Measurements from ENCODE around the gene GPATCH2L. TPM values are rescaled to one million over a fixed set of nuclear protein-coding genes. Genes with fewer than 3 reads are reported as not detected.

The GPATCH2L gene
- total and polyA plus RNA-seq, 8 donors, result 38.9 to 50.5 (median 42.8) TPM

DNA sequence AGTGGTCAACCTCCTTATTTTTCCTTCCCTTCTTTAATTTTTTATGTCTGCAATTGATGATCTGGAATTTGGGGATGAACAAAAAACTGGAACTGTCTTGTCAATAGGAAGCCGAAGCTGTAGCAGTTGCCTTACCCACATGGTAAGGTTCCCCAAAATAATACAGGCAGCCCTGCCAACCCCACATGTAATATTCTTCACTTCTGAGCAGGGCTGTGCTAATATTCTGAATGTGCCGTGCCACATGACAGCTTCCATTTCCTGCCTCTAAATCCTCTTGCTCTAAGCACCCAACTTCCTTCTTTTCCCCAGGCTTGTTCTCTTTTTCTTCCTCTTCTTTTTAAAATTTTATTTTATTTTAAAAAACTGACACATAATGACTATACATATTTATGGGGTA lies 39.6 kb downstream of the GPATCH2L start:
- intact Hi-C loops (cut with DNase I), result no loop called here
- Histone ChIP-seq H3K4me3 (no peak overlapping the region), H3K9me3 (no peaks in the 10 kb centered on the region), H3K27me3 (no peaks in the 10 kb centered on the region), H3K36me3 (peaks cover 0 to 66% of the 10 kb centered on the region in 2 donors), H3K4me1 (peaks cover 0 to 19% of the 10 kb centered on the region in 2 donors), H3K27ac (peak overlapping the region in 1 of 2 donors; percentile 68)
- TF ChIP-seq, protein P1, sequence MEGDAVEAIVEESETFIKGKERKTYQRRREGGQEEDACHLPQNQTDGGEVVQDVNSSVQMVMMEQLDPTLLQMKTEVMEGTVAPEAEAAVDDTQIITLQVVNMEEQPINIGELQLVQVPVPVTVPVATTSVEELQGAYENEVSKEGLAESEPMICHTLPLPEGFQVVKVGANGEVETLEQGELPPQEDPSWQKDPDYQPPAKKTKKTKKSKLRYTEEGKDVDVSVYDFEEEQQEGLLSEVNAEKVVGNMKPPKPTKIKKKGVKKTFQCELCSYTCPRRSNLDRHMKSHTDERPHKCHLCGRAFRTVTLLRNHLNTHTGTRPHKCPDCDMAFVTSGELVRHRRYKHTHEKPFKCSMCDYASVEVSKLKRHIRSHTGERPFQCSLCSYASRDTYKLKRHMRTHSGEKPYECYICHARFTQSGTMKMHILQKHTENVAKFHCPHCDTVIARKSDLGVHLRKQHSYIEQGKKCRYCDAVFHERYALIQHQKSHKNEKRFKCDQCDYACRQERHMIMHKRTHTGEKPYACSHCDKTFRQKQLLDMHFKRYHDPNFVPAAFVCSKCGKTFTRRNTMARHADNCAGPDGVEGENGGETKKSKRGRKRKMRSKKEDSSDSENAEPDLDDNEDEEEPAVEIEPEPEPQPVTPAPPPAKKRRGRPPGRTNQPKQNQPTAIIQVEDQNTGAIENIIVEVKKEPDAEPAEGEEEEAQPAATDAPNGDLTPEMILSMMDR (IDR thresholded peaks at IDR 0.05), result no peak
- DNase-seq (peak in 2 of 4 donors; percentile 6 to 56), ATAC-seq (peak; percentile 79)

DNA sequence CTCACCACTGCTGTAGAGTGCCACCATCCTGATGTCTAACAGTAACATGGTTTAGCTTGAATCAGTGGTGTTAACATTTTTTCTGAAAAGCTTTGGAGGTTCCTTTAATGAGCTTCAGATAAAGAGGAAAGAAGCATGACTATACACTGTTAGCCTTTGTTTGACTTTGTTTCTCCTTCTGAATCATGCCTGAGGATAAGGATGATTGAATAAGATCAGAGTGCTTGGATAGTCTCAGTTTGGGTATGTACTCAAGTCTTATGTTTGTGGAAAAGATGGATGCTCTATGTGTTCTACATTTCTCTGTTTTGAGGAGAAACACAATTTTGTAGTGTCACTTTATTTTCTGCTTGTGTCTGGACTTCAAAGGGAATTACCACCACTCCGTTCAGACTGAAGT lies 42.0 kb downstream of the GPATCH2L start:
- TF ChIP-seq, protein P1 (IDR thresholded peaks at IDR 0.05), result no peak
- no peak for ATAC-seq
- no peak overlapping the region for H3K4me3 ChIP-seq
- DNase-seq, result no peak
- intact Hi-C loops (cut with DNase I), result no loop called here
- H3K4me1 ChIP-seq, result peaks cover 0 to 19% of the 10 kb centered on the region in 2 donors
- no peaks in the 10 kb centered on the region for H3K27me3 ChIP-seq
- peaks cover 3 to 73% of the 10 kb centered on the region in 2 donors for H3K36me3 ChIP-seq
- H3K27ac ChIP-seq, result no peak overlapping the region
- H3K9me3 ChIP-seq, result no peaks in the 10 kb centered on the region

DNA sequence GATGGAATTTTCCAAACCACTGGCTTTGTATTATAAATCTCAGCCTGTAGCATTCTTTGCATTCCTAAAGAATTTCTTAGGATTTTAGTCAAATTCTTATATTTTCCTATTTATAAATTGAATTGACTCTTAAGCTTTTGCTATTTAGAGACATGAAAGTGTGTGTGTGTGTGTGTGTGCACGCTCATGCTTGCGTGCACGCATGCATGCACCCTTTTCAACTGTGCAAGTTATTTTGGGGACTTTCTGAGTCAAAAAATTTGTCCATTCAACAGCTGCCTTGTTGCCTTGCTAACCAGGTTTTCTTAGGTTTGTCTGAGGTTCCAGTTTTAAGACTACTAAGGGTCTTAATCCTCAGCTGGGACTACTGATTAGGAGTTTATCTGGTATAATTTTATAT lies 42.6 kb downstream of the GPATCH2L start:
- Histone ChIP-seq H3K4me3 (no peak overlapping the region), H3K27me3 (no peaks in the 10 kb centered on the region), H3K36me3 (peaks cover 3 to 78% of the 10 kb centered on the region in 2 donors), H3K4me1 (peaks cover 0 to 19% of the 10 kb centered on the region in 2 donors), H3K9me3 (no peaks in the 10 kb centered on the region), H3K27ac (no peak overlapping the region)
- ATAC-seq (no peak), DNase-seq (no peak)
- TF ChIP-seq, protein P1 (IDR thresholded peaks at IDR 0.05), result no peak
- intact Hi-C loops (cut with DNase I), result no loop called here

DNA sequence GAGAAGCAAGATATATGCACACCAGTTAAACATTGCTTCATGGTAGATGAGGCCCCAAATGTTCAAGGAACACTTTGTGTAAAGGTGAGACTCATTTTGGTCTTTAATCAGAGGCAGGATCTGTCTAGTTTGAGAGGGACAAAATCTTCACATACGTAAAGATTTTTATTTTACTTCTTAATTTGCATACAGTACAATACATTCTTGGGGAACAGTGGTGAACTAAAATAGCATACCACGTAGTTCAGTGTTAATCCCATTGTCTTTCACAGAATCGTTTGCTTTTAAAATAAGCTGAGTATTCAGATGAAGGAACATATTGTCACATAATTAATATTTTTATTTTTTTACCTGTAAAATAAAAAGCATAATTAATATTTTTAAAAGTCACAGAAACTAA lies 43.3 kb downstream of the GPATCH2L start:
- DNase-seq, result no peak
- H3K4me1 ChIP-seq, result peaks cover 0 to 17% of the 10 kb centered on the region in 2 donors
- ATAC-seq, result no peak
- H3K27me3 ChIP-seq, result no peaks in the 10 kb centered on the region
- intact Hi-C loops (cut with DNase I), result no loop called here
- no peak overlapping the region for H3K27ac ChIP-seq
- TF ChIP-seq, protein P1 (IDR thresholded peaks at IDR 0.05), result no peak
- no peaks in the 10 kb centered on the region for H3K9me3 ChIP-seq
- H3K36me3 ChIP-seq, result peaks cover 3 to 83% of the 10 kb centered on the region in 2 donors
- H3K4me3 ChIP-seq, result no peak overlapping the region

DNA sequence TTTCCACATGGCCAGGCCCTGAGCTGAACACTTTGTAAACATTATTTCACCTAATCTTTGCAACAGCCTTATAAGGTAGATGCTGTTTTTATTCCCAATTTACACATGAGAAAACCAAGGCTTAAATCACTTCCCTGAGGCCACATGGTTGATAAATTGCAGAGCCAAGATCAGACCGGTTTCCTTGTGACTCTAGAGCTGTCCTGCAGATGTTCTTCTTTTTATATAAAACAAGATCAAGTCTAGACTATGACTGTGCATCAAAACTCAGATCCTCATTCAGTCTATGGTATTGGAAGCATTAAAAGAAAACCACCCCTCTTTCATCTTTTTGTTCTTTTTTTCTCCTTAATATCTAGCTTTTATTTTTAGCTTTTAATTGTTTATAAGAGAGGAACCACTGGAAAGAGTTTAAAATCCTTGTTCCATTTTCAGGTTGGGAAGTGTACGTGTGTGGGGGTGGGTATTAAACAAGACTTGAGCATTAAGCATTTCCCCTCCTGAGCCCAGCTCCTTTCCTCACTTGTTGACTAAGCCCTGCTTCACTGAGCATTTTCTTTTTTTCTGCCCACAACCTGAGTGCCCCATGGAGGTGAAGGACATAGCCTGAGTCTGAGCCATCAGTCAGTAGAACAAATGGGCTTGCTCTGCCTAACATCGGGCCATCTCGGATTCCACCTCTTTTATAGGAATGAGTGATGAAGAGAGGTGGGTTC lies 45.4 kb downstream of the GPATCH2L start:
- ATAC-seq (no peak), DNase-seq (no peak)
- H3K4me3 ChIP-seq, result no peak overlapping the region
- intact Hi-C loops (cut with DNase I), result no loop called here
- peaks cover 9 to 96% of the 10 kb centered on the region in 2 donors for H3K36me3 ChIP-seq
- H3K4me1 ChIP-seq, result no peaks in the 10 kb centered on the region
- H3K27me3 ChIP-seq, result no peaks in the 10 kb centered on the region
- H3K9me3 ChIP-seq, result no peaks in the 10 kb centered on the region
- TF ChIP-seq, protein P1 (IDR thresholded peaks at IDR 0.05), result no peak
- H3K27ac ChIP-seq, result no peak overlapping the region
